ENCODE results near the gene SLC51B. TPM values are rescaled to one million over a fixed set of nuclear protein-coding genes. Genes with fewer than 3 reads are reported as not detected.

Gene SLC51B
- total and polyA plus RNA-seq, 10 of the 15 experiments (the other 5 are each of a cell fraction or from before 2014, with no cell fraction given): 0.05 to 0.17 (median 0.13) TPM; not detected in 7

GRCh38 chr15:65077291-65077980 lies 32.2 kb downstream of the SLC51B start (continued):
- no peak for TF ChIP-seq TBL1XR1 (IDR thresholded peaks at IDR 0.05; ENCODE audit: low read depth, low read length)
- TF ChIP-seq, protein P1, sequence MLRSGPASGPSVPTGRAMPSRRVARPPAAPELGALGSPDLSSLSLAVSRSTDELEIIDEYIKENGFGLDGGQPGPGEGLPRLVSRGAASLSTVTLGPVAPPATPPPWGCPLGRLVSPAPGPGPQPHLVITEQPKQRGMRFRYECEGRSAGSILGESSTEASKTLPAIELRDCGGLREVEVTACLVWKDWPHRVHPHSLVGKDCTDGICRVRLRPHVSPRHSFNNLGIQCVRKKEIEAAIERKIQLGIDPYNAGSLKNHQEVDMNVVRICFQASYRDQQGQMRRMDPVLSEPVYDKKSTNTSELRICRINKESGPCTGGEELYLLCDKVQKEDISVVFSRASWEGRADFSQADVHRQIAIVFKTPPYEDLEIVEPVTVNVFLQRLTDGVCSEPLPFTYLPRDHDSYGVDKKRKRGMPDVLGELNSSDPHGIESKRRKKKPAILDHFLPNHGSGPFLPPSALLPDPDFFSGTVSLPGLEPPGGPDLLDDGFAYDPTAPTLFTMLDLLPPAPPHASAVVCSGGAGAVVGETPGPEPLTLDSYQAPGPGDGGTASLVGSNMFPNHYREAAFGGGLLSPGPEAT (IDR thresholded peaks at IDR 0.05; ENCODE audit: low read depth): no peak
- TF ChIP-seq JUNB (IDR thresholded peaks at IDR 0.05): no peak
- no peak for TF ChIP-seq POLR2A (IDR thresholded peaks at IDR 0.05; ENCODE audit: low read depth, low read length)
- no peak for TF ChIP-seq NBN (IDR thresholded peaks at IDR 0.05)
- TF ChIP-seq CHD2 (IDR thresholded peaks at IDR 0.05; ENCODE audit: borderline replicate concordance, low read depth, low read length): no peak
- no peak for TF ChIP-seq HDGF (IDR thresholded peaks at IDR 0.05)
- no peak for TF ChIP-seq E2F8 (IDR thresholded peaks at IDR 0.05; ENCODE audit: low read depth, partially characterized antibody)

DNA sequence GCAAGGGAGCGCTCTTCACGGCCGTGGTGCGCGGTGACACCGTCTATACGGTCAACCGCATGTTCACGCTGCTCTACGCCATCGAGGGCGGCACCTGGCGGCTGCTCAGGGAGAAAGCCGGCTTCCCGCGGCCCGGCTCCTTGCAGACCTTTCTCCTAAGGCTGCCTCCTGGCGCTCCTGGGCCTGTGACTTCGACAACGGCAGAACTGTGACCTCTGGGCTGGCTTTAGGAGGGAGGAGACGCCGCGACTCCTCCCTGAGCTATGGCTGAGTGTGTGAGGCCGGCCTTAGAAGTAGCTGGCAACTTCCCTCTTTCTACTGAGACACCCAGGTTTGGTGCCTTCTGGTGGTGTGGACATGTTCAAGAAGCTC lies 32.8 kb downstream of the SLC51B start:
- SMC1A ChIA-PET (ENCODE audit: uncharacterized antibody, unreplicated experiment): no interaction called here
- no peak for FAIRE-seq
- TF ChIP-seq ZSCAN29 (IDR thresholded peaks at IDR 0.05): peak; percentile 85; the same call in 1 of the 2 replicates
- no peak for TF ChIP-seq TAF1 (IDR thresholded peaks at IDR 0.05; ENCODE audit: borderline replicate concordance, low read depth, low read length)
- TF ChIP-seq SMC3 (IDR thresholded peaks at IDR 0.05; ENCODE audit: borderline replicate concordance, low read length): peak; percentile 46; the same call in 1 of the 2 replicates
- TF ChIP-seq E2F4 (IDR thresholded peaks at IDR 0.05; ENCODE audit: low read depth, low read length): no peak
- TF ChIP-seq TARDBP (IDR thresholded peaks at IDR 0.05; ENCODE audit: borderline replicate concordance): no peak
- TF ChIP-seq MTA2 (IDR thresholded peaks at IDR 0.05; ENCODE audit: low read depth): no peak
- no peak for TF ChIP-seq RAD21 (IDR thresholded peaks at IDR 0.05; ENCODE audit: insufficient read depth, low read depth, low read length)
- TF ChIP-seq KAT2A (conservative IDR thresholded peaks at IDR 0.05; ENCODE audit: control insufficient read depth, low read depth, low read length): no peak
- TF ChIP-seq MYB (IDR thresholded peaks at IDR 0.05; ENCODE audit: borderline replicate concordance, low read depth, low read length): no peak
- TF ChIP-seq NRF1 (conservative IDR thresholded peaks at IDR 0.05; ENCODE audit: low read depth, low read length): no peak

More for the DNA sequence above, 32.8 kb downstream of the SLC51B start:
- no peak overlapping the region for H3K9ac ChIP-seq (ENCODE audit: control insufficient read depth, insufficient read depth, low read length)
- WGBS (ENCODE audit: insufficient coverage, insufficient replicate concordance, low lambda C conversion rate, missing lambda C conversion rate): 42% methylated on average over 12 of the region's 24 CpGs
- ChIA-PET RAD21 (ENCODE audit: unreplicated experiment) (interaction anchor here (1.4 to 1.6 kb wide), 2 partner anchors 23 to 44 kb away, joined by 5 to 8 read pairs; no protein-coding TSS in a partner anchor), POLR2A (interaction anchor here (1.0 kb wide), 1 partner anchor 11 kb away, joined by 3 read pairs; no protein-coding TSS in a partner anchor), CTCF (interaction anchor here (1.1 to 2.6 kb wide), 4 partner anchors 16 to 44 kb away, joined by 3 to 17 read pairs (median 6); no protein-coding TSS in a partner anchor)
- BruUV-seq (replicated peaks): no TSS peak
- H3K4me3 ChIP-seq: no peak overlapping the region
- no peak for DNase-seq (ENCODE audit: low read depth, low spot score)
- peaks cover 3% of the 10 kb centered on the region; the same call in 1 of the 2 replicates for H4K20me1 ChIP-seq (ENCODE audit: control insufficient read depth, insufficient read depth)
- H3K4me2 ChIP-seq (ENCODE audit: control insufficient read depth, insufficient read depth): no peak overlapping the region
- no peak overlapping the region for H2AFZ ChIP-seq (ENCODE audit: control insufficient read depth, low read depth, low read length)
- H3K27me3 ChIP-seq (replicated peaks in 1 of 2; ENCODE audit: control insufficient read depth in 2 of 2, insufficient read depth in 2 of 2, low read length in 1 of 2): no peaks in the 10 kb centered on the region
- no peaks in the 10 kb centered on the region for H3K79me2 ChIP-seq (ENCODE audit: control insufficient read depth, insufficient read depth, low read length)
- ATAC-seq: peak; percentile 63
- no peaks in the 10 kb centered on the region for H3K9me3 ChIP-seq (replicated peaks; ENCODE audit: control insufficient read depth, insufficient read depth, low read length)
- H3K4me1 ChIP-seq (ENCODE audit: control insufficient read depth, insufficient read depth, low read length): no peaks in the 10 kb centered on the region
- no peak overlapping the region for H3K27ac ChIP-seq (ENCODE audit: control insufficient read depth, insufficient read depth)
- in situ Hi-C loops (cut with MboI): no loop called here
- no peaks in the 10 kb centered on the region for H3K36me3 ChIP-seq (ENCODE audit: control insufficient read depth in 2 of 2, insufficient read depth in 2 of 2, low read length in 1 of 2)
- intact Hi-C loops (cut with micrococcal nuclease; ENCODE audit: unreplicated experiment): loop anchor here (1.0 to 2.0 kb wide), 2 partner anchors 23 to 45 kb away; no protein-coding TSS in a partner anchor
